Measurements from ENCODE around the gene NDUFA11. TPM values are rescaled to one million over a fixed set of nuclear protein-coding genes. Genes with fewer than 3 reads are reported as not detected.

The NDUFA11 gene
- total RNA-seq, 3 donors from 2014 or later (not counting 1 experiment from before 2014, with no cell fraction given), result 111 to 115 (median 113) TPM

GRCh38 chr19:5951338-5951861, 47.8 kb upstream of the NDUFA11 start:
- Mint-ChIP-seq H3K36me3 (no peaks in the 10 kb centered on the region), H3K4me3 (no peak overlapping the region), H3K4me1 (peaks cover 75 to 91% of the 10 kb centered on the region in 2 donors), H3K9me3 (no peaks in the 10 kb centered on the region), H3K27ac (peak overlapping the region; percentile 62 to 84), H3K27me3 (ENCODE audit: low read depth in 2 of 2) (no peaks in the 10 kb centered on the region)
- ATAC-seq (no peak), DNase-seq (no peak)
- Histone ChIP-seq H3K36me3 (ENCODE audit: control insufficient read depth, insufficient read depth, low read length) (peaks cover 3% of the 10 kb centered on the region), H3K27ac (ENCODE audit: low read length) (no peak overlapping the region), H3K9me3 (ENCODE audit: control insufficient read depth, insufficient read depth, low read length) (no peaks in the 10 kb centered on the region), H3K27me3 (ENCODE audit: control insufficient read depth, insufficient read depth, low read length) (no peaks in the 10 kb centered on the region), H3K4me1 (ENCODE audit: control insufficient read depth, insufficient read depth, low read length) (peaks cover 67% of the 10 kb centered on the region), H3K4me3 (ENCODE audit: low read length) (no peak overlapping the region)
- WGBS (ENCODE audit: insufficient coverage), result 57% methylated on average over 19 of the region's 19 CpGs
- TF ChIP-seq, protein P1, sequence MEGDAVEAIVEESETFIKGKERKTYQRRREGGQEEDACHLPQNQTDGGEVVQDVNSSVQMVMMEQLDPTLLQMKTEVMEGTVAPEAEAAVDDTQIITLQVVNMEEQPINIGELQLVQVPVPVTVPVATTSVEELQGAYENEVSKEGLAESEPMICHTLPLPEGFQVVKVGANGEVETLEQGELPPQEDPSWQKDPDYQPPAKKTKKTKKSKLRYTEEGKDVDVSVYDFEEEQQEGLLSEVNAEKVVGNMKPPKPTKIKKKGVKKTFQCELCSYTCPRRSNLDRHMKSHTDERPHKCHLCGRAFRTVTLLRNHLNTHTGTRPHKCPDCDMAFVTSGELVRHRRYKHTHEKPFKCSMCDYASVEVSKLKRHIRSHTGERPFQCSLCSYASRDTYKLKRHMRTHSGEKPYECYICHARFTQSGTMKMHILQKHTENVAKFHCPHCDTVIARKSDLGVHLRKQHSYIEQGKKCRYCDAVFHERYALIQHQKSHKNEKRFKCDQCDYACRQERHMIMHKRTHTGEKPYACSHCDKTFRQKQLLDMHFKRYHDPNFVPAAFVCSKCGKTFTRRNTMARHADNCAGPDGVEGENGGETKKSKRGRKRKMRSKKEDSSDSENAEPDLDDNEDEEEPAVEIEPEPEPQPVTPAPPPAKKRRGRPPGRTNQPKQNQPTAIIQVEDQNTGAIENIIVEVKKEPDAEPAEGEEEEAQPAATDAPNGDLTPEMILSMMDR (IDR thresholded peaks at IDR 0.05), result no peak
- intact Hi-C loops (cut with micrococcal nuclease), result no loop called here

GRCh38 chr19:5950741-5951140, 47.2 kb upstream of the NDUFA11 start:
- H3K9me3 ChIP-seq (ENCODE audit: control insufficient read depth, insufficient read depth, low read length), result no peaks in the 10 kb centered on the region
- no peaks in the 10 kb centered on the region for H3K27me3 ChIP-seq (ENCODE audit: control insufficient read depth, insufficient read depth, low read length)
- TF ChIP-seq, protein P1 (IDR thresholded peaks at IDR 0.05), result no peak
- no peaks in the 10 kb centered on the region for H3K36me3 Mint-ChIP-seq
- intact Hi-C loops (cut with micrococcal nuclease), result no loop called here
- no peak overlapping the region for H3K27ac ChIP-seq (ENCODE audit: low read length)
- H3K36me3 ChIP-seq (ENCODE audit: control insufficient read depth, insufficient read depth, low read length), result peaks cover 3% of the 10 kb centered on the region
- H3K27me3 Mint-ChIP-seq (ENCODE audit: low read depth in 2 of 2), result no peaks in the 10 kb centered on the region
- H3K4me3 ChIP-seq (ENCODE audit: low read length), result no peak overlapping the region
- H3K27ac Mint-ChIP-seq, result peak overlapping the region; percentile 62 to 84
- WGBS (ENCODE audit: insufficient coverage), result 58% methylated on average over 3 of the region's 3 CpGs
- no peak overlapping the region for H3K4me3 Mint-ChIP-seq
- DNase-seq (peak in 1 of 2 donors; percentile 52), ATAC-seq (no peak)
- peaks cover 76 to 92% of the 10 kb centered on the region in 2 donors for H3K4me1 Mint-ChIP-seq
- no peaks in the 10 kb centered on the region for H3K9me3 Mint-ChIP-seq
- H3K4me1 ChIP-seq (ENCODE audit: control insufficient read depth, insufficient read depth, low read length), result peaks cover 67% of the 10 kb centered on the region

- peaks cover 64% of the 10 kb centered on the region for H3K4me1 ChIP-seq (ENCODE audit: control insufficient read depth, insufficient read depth, low read length)
- peak overlapping the region; percentile 62 to 84 for H3K27ac Mint-ChIP-seq
These were observed 46.3 kb upstream of the NDUFA11 start for GRCh38 chr19:5949792-5950305.

More at GRCh38 chr19:5949792-5950305, 46.3 kb upstream of the NDUFA11 start:
- H3K4me1 Mint-ChIP-seq, result peaks cover 78 to 95% of the 10 kb centered on the region in 2 donors
- 61% methylated on average over 13 of the region's 13 CpGs for WGBS (ENCODE audit: insufficient coverage)
- Histone ChIP-seq H3K36me3 (ENCODE audit: control insufficient read depth, insufficient read depth, low read length) (peaks cover 6% of the 10 kb centered on the region), H3K27ac (ENCODE audit: low read length) (no peak overlapping the region), H3K27me3 (ENCODE audit: control insufficient read depth, insufficient read depth, low read length) (no peaks in the 10 kb centered on the region), H3K9me3 (ENCODE audit: control insufficient read depth, insufficient read depth, low read length) (no peaks in the 10 kb centered on the region), H3K4me3 (ENCODE audit: low read length) (no peak overlapping the region)
- no peak for ATAC-seq
- no peak overlapping the region for H3K4me3 Mint-ChIP-seq
- H3K36me3 Mint-ChIP-seq, result no peaks in the 10 kb centered on the region
- DNase-seq, result peak in 1 of 2 donors; percentile 63
- TF ChIP-seq, protein P1 (IDR thresholded peaks at IDR 0.05), result no peak
- intact Hi-C loops (cut with micrococcal nuclease), result no loop called here
- no peaks in the 10 kb centered on the region for H3K9me3 Mint-ChIP-seq
- no peaks in the 10 kb centered on the region for H3K27me3 Mint-ChIP-seq (ENCODE audit: low read depth in 2 of 2)
